ENCODE results near the gene SF3B1.
"Not testable (repeated sequence)": the region's sequence is repeated elsewhere in the genome, so short reads cannot be mapped to it uniquely, and the experiment has no call there.

SF3B1 gene

DNA sequence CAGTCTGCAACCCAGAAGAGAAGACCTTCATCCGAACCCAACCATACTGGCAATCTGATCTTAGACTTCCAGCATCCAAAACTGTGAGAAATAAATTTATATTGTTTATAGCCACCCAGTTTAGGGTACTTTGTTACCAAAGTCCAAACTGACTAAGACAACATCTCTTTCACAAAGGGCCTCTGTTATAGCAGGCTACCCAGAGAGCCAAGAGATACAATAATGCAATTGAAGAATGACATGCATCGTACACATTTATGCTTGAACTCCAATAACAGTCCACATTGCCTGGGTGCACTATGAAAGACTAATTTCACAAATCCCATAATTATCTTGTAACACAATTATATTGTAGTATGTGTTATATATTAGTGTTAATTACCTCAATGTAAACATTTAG lies 85.1 kb downstream of the SF3B1 start:
- FAIRE-seq: no peak
- DNase-seq (ENCODE audit: insufficient read length, low spot score): no peak
- TF ChIP-seq TAF1 (IDR thresholded peaks at IDR 0.05; ENCODE audit: low read depth, low read length) (no peak), POLR2AphosphoS5 (IDR thresholded peaks at IDR 0.05; ENCODE audit: low read depth, low read length) (no peak), POU2F2 (IDR thresholded peaks at IDR 0.05; ENCODE audit: low read depth, low read length) (no peak), SPI1 (IDR thresholded peaks at IDR 0.05; ENCODE audit: low read depth, low read length) (no peak), POLR2A (IDR thresholded peaks at IDR 0.05; ENCODE audit: low read depth, low read length) (no peak)

DNA sequence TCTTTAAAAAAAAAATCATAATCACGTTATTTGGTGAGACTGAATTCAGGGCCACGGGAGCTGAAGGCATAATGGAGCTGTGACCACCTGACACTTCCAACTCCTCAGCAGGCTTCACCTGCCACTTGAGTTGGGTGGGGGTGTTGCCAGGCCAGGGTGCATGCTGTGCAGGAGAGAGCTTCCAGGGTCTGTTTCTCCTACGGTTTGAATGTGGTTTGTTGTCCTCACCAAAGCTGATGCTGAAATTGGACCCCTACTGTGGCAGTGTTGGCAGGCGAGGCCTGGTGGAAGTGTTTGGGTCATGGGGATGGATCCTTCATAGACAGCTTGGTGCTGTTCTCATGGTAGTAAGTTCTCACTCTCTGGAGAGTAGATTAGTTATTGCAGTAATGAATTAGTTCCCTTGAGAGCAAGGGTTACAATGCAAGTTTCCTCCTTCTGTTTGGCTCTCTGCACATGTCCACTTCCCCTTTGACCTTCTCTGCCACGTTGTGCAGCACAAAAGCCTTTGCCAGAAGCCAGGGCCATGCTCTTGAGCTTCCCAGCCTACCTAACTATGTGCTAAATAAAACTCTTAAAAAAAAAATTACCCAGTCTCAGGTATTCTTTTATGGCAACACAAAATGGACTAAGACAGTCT lies 86.0 kb downstream of the SF3B1 start:
- no peak for DNase-seq (ENCODE audit: insufficient read length, low spot score)
- no peak for TF ChIP-seq PAX5 (IDR thresholded peaks at IDR 0.05; ENCODE audit: insufficient read depth, low read length, severe bottlenecking)
- no peak for TF ChIP-seq POU2F2 (IDR thresholded peaks at IDR 0.05; ENCODE audit: low read depth, low read length)
- no peak for TF ChIP-seq POLR2A (IDR thresholded peaks at IDR 0.05; ENCODE audit: low read depth, low read length)
- no peak for TF ChIP-seq TAF1 (IDR thresholded peaks at IDR 0.05; ENCODE audit: low read depth, low read length)
- no peak for TF ChIP-seq POLR2AphosphoS5 (IDR thresholded peaks at IDR 0.05; ENCODE audit: low read depth, low read length)
- TF ChIP-seq SPI1 (IDR thresholded peaks at IDR 0.05; ENCODE audit: low read depth, low read length): no peak
- no peak for FAIRE-seq

DNA sequence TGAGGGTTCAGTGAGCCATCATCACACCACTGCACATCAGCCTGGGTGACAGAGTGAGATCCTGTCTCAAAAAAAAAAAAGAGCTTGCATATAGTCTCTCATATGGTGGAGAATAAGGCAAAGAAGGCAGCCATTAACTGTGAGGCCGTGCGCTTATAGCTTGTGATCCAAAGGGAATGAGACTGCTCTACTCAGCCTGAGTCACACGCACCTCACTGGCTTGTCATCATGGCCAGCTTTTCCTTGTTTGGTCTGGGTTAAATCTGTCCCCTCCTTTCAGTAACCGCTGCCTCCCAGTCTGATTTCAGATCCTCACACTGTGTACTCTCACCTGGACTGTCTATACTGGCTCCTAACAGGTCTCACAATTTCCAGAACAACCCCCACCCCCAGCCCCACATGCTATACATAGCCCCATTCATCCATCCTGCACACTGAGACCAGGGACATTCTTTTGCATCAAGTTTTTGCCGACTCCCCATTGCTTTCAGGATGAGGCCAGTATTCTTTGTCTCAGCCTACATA lies 88.9 kb downstream of the SF3B1 start:
- no peak for FAIRE-seq
- TF ChIP-seq POLR2A (IDR thresholded peaks at IDR 0.05; ENCODE audit: low read depth, low read length) (no peak), PAX5 (IDR thresholded peaks at IDR 0.05; ENCODE audit: insufficient read depth, low read length, severe bottlenecking) (no peak), POU2F2 (IDR thresholded peaks at IDR 0.05; ENCODE audit: low read depth, low read length) (no peak), TAF1 (IDR thresholded peaks at IDR 0.05; ENCODE audit: low read depth, low read length) (no peak), POLR2AphosphoS5 (IDR thresholded peaks at IDR 0.05; ENCODE audit: low read depth, low read length) (no peak), SPI1 (IDR thresholded peaks at IDR 0.05; ENCODE audit: low read depth, low read length) (no peak)
- no peak for DNase-seq (ENCODE audit: insufficient read length, low spot score)

DNA sequence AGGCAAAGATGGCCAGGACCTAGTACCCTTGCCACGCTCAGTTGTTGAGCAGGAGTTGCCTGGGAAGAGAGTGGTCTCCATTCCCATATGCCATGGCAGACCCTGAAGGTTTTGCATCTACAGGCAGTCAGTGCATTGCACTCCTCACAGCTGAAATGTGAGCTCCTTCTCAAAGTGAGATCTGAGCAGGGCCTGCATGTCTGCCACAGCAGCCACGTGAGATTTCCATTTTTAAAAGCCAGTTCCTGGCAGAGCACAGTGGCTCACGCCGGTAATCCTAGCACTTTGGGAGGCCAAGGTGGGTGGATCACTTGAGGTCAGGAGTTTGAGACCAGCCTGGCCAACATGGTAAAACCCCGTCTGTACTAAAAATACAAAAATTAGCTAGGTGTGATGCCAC lies 90.9 kb downstream of the SF3B1 start:
- DNase-seq (ENCODE audit: insufficient read length, low spot score); FAIRE-seq: not testable (repeated sequence)

DNA sequence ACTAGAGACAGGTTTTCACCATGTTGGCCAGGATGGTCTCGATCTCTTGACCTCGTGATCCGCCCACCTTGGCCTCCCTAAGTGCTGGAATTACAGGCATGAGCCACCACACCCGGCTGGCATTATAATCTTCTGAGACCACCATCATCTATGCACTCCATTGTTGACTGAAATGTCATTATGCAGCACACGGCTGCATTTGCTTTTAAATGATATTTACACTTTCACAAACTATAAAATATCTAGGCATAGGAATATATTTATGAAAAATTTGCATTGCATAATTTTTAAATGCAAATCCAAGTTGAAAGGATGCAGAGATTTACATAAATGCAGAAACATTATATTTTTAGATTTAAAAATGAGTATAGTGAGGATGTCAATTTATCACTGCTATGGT lies 94.2 kb downstream of the SF3B1 start:
- TF ChIP-seq POLR2AphosphoS5 (IDR thresholded peaks at IDR 0.05; ENCODE audit: low read depth, low read length): no peak
- TF ChIP-seq TAF1 (IDR thresholded peaks at IDR 0.05; ENCODE audit: low read depth, low read length): no peak
- no peak for TF ChIP-seq POLR2A (IDR thresholded peaks at IDR 0.05; ENCODE audit: low read depth, low read length)
- no peak for TF ChIP-seq SPI1 (IDR thresholded peaks at IDR 0.05; ENCODE audit: low read depth, low read length)
- no peak for TF ChIP-seq PAX5 (IDR thresholded peaks at IDR 0.05; ENCODE audit: insufficient read depth, low read length, severe bottlenecking)
- TF ChIP-seq POU2F2 (IDR thresholded peaks at IDR 0.05; ENCODE audit: low read depth, low read length): no peak
- no peak for DNase-seq (ENCODE audit: insufficient read length, low spot score)
- FAIRE-seq: no peak

Data from GM12891 (cell line).